ENCODE measurements around the gene ARHGEF1. TPM values are rescaled to one million over a fixed set of nuclear protein-coding genes. Genes with fewer than 3 reads are reported as not detected.

The ARHGEF1 gene
- total and polyA plus RNA-seq, 3 donors from 2014 or later, result 33.2 to 56.3 (median 51.2) TPM

DNA sequence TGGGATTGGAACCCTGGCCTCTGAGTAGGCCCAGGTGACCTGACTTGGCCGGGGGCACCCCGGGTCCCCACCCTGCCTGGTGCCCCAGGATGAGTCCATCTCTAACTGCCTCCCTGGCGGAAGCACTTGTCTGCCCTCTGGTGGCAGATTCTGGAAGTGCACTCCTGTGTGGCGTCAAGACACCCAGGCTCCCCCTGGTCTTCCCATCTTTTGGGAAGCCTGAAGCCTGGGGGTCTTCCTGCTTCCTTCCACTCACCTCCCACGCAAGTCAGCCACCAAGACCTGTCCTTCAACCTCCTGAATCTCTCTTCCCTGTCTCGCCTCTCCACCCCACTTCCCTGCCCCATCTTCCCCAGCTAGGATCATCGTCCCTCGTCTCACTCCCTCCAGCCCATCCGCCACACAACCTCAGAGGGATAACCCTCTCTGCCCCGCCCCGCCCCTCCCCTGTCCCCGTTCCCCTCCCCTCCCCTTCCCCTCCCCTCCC is 68.7 kb downstream of the ARHGEF1 start:
- WGBS, 2 donors, result 16 to 22% methylated on average over 5 to 12 of the region's 12 CpGs
- intact Hi-C loops (cut with DNase I; ENCODE audit: low total_unique reads), result loop anchor here (10.0 kb wide), 1 partner anchor 77 kb away; the partner anchor contains the start of gene CD79A
- H3K36me3 ChIP-seq (ENCODE audit: low read depth, missing control alignments), result no peaks in the 10 kb centered on the region

GRCh38 chr19:41955521-41955920 is 72.5 kb downstream of the ARHGEF1 start:
- TF ChIP-seq, protein P1, sequence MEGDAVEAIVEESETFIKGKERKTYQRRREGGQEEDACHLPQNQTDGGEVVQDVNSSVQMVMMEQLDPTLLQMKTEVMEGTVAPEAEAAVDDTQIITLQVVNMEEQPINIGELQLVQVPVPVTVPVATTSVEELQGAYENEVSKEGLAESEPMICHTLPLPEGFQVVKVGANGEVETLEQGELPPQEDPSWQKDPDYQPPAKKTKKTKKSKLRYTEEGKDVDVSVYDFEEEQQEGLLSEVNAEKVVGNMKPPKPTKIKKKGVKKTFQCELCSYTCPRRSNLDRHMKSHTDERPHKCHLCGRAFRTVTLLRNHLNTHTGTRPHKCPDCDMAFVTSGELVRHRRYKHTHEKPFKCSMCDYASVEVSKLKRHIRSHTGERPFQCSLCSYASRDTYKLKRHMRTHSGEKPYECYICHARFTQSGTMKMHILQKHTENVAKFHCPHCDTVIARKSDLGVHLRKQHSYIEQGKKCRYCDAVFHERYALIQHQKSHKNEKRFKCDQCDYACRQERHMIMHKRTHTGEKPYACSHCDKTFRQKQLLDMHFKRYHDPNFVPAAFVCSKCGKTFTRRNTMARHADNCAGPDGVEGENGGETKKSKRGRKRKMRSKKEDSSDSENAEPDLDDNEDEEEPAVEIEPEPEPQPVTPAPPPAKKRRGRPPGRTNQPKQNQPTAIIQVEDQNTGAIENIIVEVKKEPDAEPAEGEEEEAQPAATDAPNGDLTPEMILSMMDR (IDR thresholded peaks at IDR 0.05), result no peak
- no peak for TF ChIP-seq POLR2A (IDR thresholded peaks at IDR 0.05)
- no peak overlapping the region for H3K27ac ChIP-seq
- no peaks in the 10 kb centered on the region for H3K36me3 ChIP-seq (ENCODE audit: low read depth, missing control alignments)
- no peaks in the 10 kb centered on the region for H3K27me3 ChIP-seq
- no peak overlapping the region for H3K4me3 ChIP-seq
- 50 to 53% methylated on average over 7 of the region's 7 CpGs for WGBS, 2 donors
- intact Hi-C loops (cut with DNase I; ENCODE audit: low total_unique reads), result loop anchor here (10.0 kb wide), 1 partner anchor 81 kb away; the partner anchor contains the start of gene CD79A
- peaks cover 12% of the 10 kb centered on the region for H3K4me1 ChIP-seq
- DNase-seq, result no peak
- no peaks in the 10 kb centered on the region for H3K9me3 ChIP-seq

More for the DNA sequence above, 68.7 kb downstream of the ARHGEF1 start:
- no peak for TF ChIP-seq POLR2A (IDR thresholded peaks at IDR 0.05)
- TF ChIP-seq, protein P1 (IDR thresholded peaks at IDR 0.05), result peak; percentile 82 to 99 (median 89)
- Histone ChIP-seq H3K4me3 (no peak overlapping the region), H3K9me3 (no peaks in the 10 kb centered on the region), H3K27ac (no peak overlapping the region), H3K27me3 (no peaks in the 10 kb centered on the region), H3K4me1 (no peaks in the 10 kb centered on the region)
- peak; percentile 82 for DNase-seq

GRCh38 chr19:41956621-41957020 is 73.6 kb downstream of the ARHGEF1 start:
- intact Hi-C loops (cut with DNase I; ENCODE audit: low total_unique reads), result loop anchor here (10.0 kb wide), 1 partner anchor 82 kb away; the partner anchor contains the start of gene CD79A
- Histone ChIP-seq H3K9me3 (no peaks in the 10 kb centered on the region), H3K4me1 (peaks cover 12% of the 10 kb centered on the region), H3K27ac (no peak overlapping the region), H3K27me3 (no peaks in the 10 kb centered on the region), H3K4me3 (no peak overlapping the region), H3K36me3 (ENCODE audit: low read depth, missing control alignments) (no peaks in the 10 kb centered on the region)
- WGBS, 2 donors, result 89 to 90% methylated on average over 11 to 13 of the region's 13 CpGs
- no peak for TF ChIP-seq POLR2A (IDR thresholded peaks at IDR 0.05)
- TF ChIP-seq, protein P1 (IDR thresholded peaks at IDR 0.05), result no peak
- DNase-seq, result no peak

Small RNAs within 50 kb of the gene (microRNA-seq; reads per million reads assigned to microRNA genes)
- gene MIR6797 (ENCODE audit: borderline number of aligned reads in 2 of 2, borderline replicate concordance in 1 of 2), result 0 reads per million in 2 donors

Small RNAs within 50 kb of the gene (small RNA-seq; reads per million reads assigned to genes)
- gene MIR6797, result 0 reads per million in 2 donors

Other genes starting within 250 kb of the ARHGEF1 start
- gene CEACAM7, start 194.9 kb upstream of the ARHGEF1 start, total RNA-seq, result under 1 TPM; 0.19 to 0.39 TPM
- gene CEACAM7, start 194.9 kb upstream of the ARHGEF1 start, polyA plus RNA-seq (ENCODE audit: insufficient read depth, low read depth, low replicate concordance), result not detected
- gene CEACAM5, start 174.6 kb upstream of the ARHGEF1 start, total RNA-seq, result under 1 TPM; 0.24 to 0.50 TPM
- 0.33 TPM for gene CEACAM5, start 174.6 kb upstream of the ARHGEF1 start, polyA plus RNA-seq (ENCODE audit: insufficient read depth, low read depth, low replicate concordance)
- under 1 TPM in 1 of 2 donors, not detected in 1; 0.31 TPM for gene CEACAM6, start 127.7 kb upstream of the ARHGEF1 start, total RNA-seq
- 0.29 TPM for gene CEACAM6, start 127.7 kb upstream of the ARHGEF1 start, polyA plus RNA-seq (ENCODE audit: insufficient read depth, low read depth, low replicate concordance)
- not detected for gene CEACAM3, start 86.6 kb upstream of the ARHGEF1 start, total RNA-seq
- not detected for gene CEACAM3, start 86.6 kb upstream of the ARHGEF1 start, polyA plus RNA-seq (ENCODE audit: insufficient read depth, low read depth, low replicate concordance)
- 10 to 100 TPM; 33.6 to 68.4 TPM for gene LYPD4, start 38.5 kb upstream of the ARHGEF1 start, total RNA-seq
- 198 TPM for gene LYPD4, start 38.5 kb upstream of the ARHGEF1 start, polyA plus RNA-seq (ENCODE audit: insufficient read depth, low read depth, low replicate concordance)
- 10 to 100 TPM; 23.1 to 55.3 TPM for gene DMRTC2, start 38.1 kb upstream of the ARHGEF1 start, total RNA-seq
- gene DMRTC2, start 38.1 kb upstream of the ARHGEF1 start, polyA plus RNA-seq (ENCODE audit: insufficient read depth, low read depth, low replicate concordance), result 71.0 TPM
- gene RPS19, start 22.9 kb upstream of the ARHGEF1 start, total RNA-seq, result 1,000 to 10,000 TPM in 1 of 2 donors, 100 to 1,000 TPM in 1; 869 to 1,199 TPM
- gene RPS19, start 22.9 kb upstream of the ARHGEF1 start, polyA plus RNA-seq (ENCODE audit: insufficient read depth, low read depth, low replicate concordance), result 1,270 TPM
- under 1 TPM in 1 of 2 donors, not detected in 1; 0.87 TPM for gene CD79A, start 5.9 kb upstream of the ARHGEF1 start, total RNA-seq
- gene CD79A, start 5.9 kb upstream of the ARHGEF1 start, polyA plus RNA-seq (ENCODE audit: insufficient read depth, low read depth, low replicate concordance), result 3.6 TPM
- 1 to 10 TPM; 2.2 to 2.4 TPM for gene ERFL, start 45.3 kb downstream of the ARHGEF1 start, total RNA-seq
- gene ERFL, start 45.3 kb downstream of the ARHGEF1 start, polyA plus RNA-seq (ENCODE audit: insufficient read depth, low read depth, low replicate concordance), result 0.78 TPM
- gene RABAC1, start 76.1 kb downstream of the ARHGEF1 start, total RNA-seq, result 100 to 1,000 TPM; 143 to 196 TPM
- gene RABAC1, start 76.1 kb downstream of the ARHGEF1 start, polyA plus RNA-seq (ENCODE audit: insufficient read depth, low read depth, low replicate concordance), result 182 TPM
- gene ATP1A3, start 111.0 kb downstream of the ARHGEF1 start, total RNA-seq, result 10 to 100 TPM; 30.3 to 60.8 TPM
- 87.3 TPM for gene ATP1A3, start 111.0 kb downstream of the ARHGEF1 start, polyA plus RNA-seq (ENCODE audit: insufficient read depth, low read depth, low replicate concordance)
- 10 to 100 TPM; 43.8 to 87.4 TPM for gene GRIK5, start 187.0 kb downstream of the ARHGEF1 start, total RNA-seq
- 31.7 TPM for gene GRIK5, start 187.0 kb downstream of the ARHGEF1 start, polyA plus RNA-seq (ENCODE audit: insufficient read depth, low read depth, low replicate concordance)
- gene ZNF574, start 193.0 kb downstream of the ARHGEF1 start, total RNA-seq, result 10 to 100 TPM; 63.2 to 64.8 TPM
- 47.4 TPM for gene ZNF574, start 193.0 kb downstream of the ARHGEF1 start, polyA plus RNA-seq (ENCODE audit: insufficient read depth, low read depth, low replicate concordance)
- gene POU2F2, start 249.3 kb downstream of the ARHGEF1 start, total RNA-seq, result 10 to 100 TPM in 1 of 2 donors, 1 to 10 TPM in 1; 9.4 to 20.6 TPM
- 13.2 TPM for gene POU2F2, start 249.3 kb downstream of the ARHGEF1 start, polyA plus RNA-seq (ENCODE audit: insufficient read depth, low read depth, low replicate concordance)

Data from testis (tissue), 3 donors.